A549 treated with CpdA at 1 μM for 4 hours (cell line): ENCODE measurements around the gene CD1B. TPM values are rescaled to one million over a fixed set of nuclear protein-coding genes. Genes with fewer than 3 reads are reported as not detected.

ENCODE experiments used
- total RNA-seq: library from RNA; stranded (reverse); fragments of 200-300 nt; extraction: Qiagen RNA extraction; gene quantifications from 5 replicates; pipeline ENCODE4 v1.2.3, GENCODE V29; 2022; ENCODE audit warnings: low read depth

The CD1B gene
- not detected in 5 replicates for total RNA-seq

GRCh38 chr1:158331481-158332150 is at the start of gene CD1B:
CD1B (minus strand) TSS chr1:158331531; CDS start chr1:158331423, 108 bp downstream.

GRCh38 chr1:158353303-158354075 is 22.2 kb upstream of the CD1B start, which contains the start of gene CD1E:
CD1E (plus strand) TSS chr1:158353894; CDS start chr1:158353989, 95 bp downstream.

DNA sequence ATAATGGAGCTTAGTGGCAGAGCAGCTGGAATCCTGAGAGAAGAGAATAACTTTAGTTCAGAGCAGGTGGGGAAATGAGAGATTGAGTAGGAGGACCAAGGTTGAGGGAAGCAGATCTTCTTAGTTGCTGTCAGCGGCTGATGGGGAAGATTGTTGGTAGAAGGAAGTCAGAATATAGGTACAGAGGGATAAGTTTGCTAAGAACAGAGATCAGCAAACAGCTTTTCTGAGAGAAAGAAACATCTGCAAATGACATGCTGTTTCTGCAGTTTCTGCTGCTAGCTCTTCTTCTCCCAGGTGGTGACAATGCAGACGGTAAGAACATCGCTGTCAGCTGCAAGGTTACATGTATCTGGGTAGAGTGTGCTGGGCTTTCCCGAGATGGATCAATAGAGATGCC is 41.5 kb downstream of the CD1B start, which contains the start of gene CD1C:
Gene CD1C (plus strand): TSS at position 113 of the 400 bp plus-strand sequence. CDS start 142 bp downstream, at position 255.

Other genes starting within 250 kb of the CD1B start
- gene CD1D, start 150.6 kb downstream of the CD1B start, total RNA-seq = 0.05 TPM in 1 of 5 replicates, not detected in the others
- not detected in 5 replicates for gene CD1A, start 77.1 kb downstream of the CD1B start, total RNA-seq
- not detected in 5 replicates for gene CD1C, start 41.6 kb downstream of the CD1B start, total RNA-seq
- gene CD1E, start 22.4 kb upstream of the CD1B start, total RNA-seq = not detected in 5 replicates
- gene OR10T2, start 67.9 kb upstream of the CD1B start, total RNA-seq = not detected in 5 replicates
- not detected in 5 replicates for gene OR10K2, start 94.7 kb upstream of the CD1B start, total RNA-seq
- gene OR10K1, start 130.3 kb upstream of the CD1B start, total RNA-seq = not detected in 5 replicates
- gene OR10R2, start 140.7 kb upstream of the CD1B start, total RNA-seq = not detected in 5 replicates
- not detected in 5 replicates for gene OR6Y1, start 222.9 kb upstream of the CD1B start, total RNA-seq
- gene OR6P1, start 239.0 kb upstream of the CD1B start, total RNA-seq = not detected in 5 replicates
- not detected in 5 replicates for gene OR10X1, start 248.4 kb upstream of the CD1B start, total RNA-seq